OCI-M2 (cell line): Measurements from ENCODE around the gene TMEM185A.
"Not testable (repeated sequence)": the region's sequence is repeated elsewhere in the genome, so short reads cannot be mapped to it uniquely, and the experiment has no call there.

Experiments
- DNase-seq: peaks from one replicate; lab custom pipeline; 2025; ENCODE audit not compliant: unreplicated experiment; lab: John Stamatoyannopoulos, UW

TMEM185A gene

GRCh38 chrX:149628280-149628679, 3.3 kb downstream of the TMEM185A start:
- no peak for DNase-seq

- DNase-seq, result not testable (repeated sequence)
Measured at GRCh38 chrX:149626829-149627228, 4.8 kb downstream of the TMEM185A start.

GRCh38 chrX:149619662-149620061, 11.9 kb downstream of the TMEM185A start:
- DNase-seq, result not testable (repeated sequence)

- DNase-seq, result no peak
Measured at GRCh38 chrX:149618871-149619270, 12.7 kb downstream of the TMEM185A start.

GRCh38 chrX:149611623-149612175, 19.9 kb downstream of the TMEM185A start:
- no peak for DNase-seq

- DNase-seq, result no peak
Measured at GRCh38 chrX:149610511-149610910, 21.1 kb downstream of the TMEM185A start.

GRCh38 chrX:149607699-149608098, 23.9 kb downstream of the TMEM185A start:
- DNase-seq, result no peak

- DNase-seq, result not testable (repeated sequence)
Measured at GRCh38 chrX:149605248-149605885, 26.2 kb downstream of the TMEM185A start.

GRCh38 chrX:149598603-149599002, 33.0 kb downstream of the TMEM185A start:
- DNase-seq, result not testable (repeated sequence)

- DNase-seq, result not testable (repeated sequence)
Measured at GRCh38 chrX:149595943-149596342, 35.6 kb downstream of the TMEM185A start.

GRCh38 chrX:149595214-149595613, 36.4 kb downstream of the TMEM185A start, which contains the start of gene HSFX2:
Gene HSFX2, minus strand, starts transcription at chrX:149595314. Its CDS starts 614 bp downstream, at chrX:149594700.
- not testable (repeated sequence) for DNase-seq

GRCh38 chrX:149590993-149591392, 40.6 kb downstream of the TMEM185A start:
- DNase-seq, result not testable (repeated sequence)

- DNase-seq, result not testable (repeated sequence)
Measured at GRCh38 chrX:149587359-149587758, 44.2 kb downstream of the TMEM185A start, which contains the start of gene MAGEA9B. Gene MAGEA9B, minus strand, starts transcription at chrX:149587459. Its CDS starts 4,280 bp downstream, at chrX:149583179.

- not testable (repeated sequence) for DNase-seq
Measured at GRCh38 chrX:149585631-149586030, 46.0 kb downstream of the TMEM185A start.

- DNase-seq, result not testable (repeated sequence)
Measured at GRCh38 chrX:149573456-149573855, 58.1 kb downstream of the TMEM185A start.

- DNase-seq, result no peak
Measured at GRCh38 chrX:149572743-149573142, 58.8 kb downstream of the TMEM185A start.

GRCh38 chrX:149571770-149572169, 59.8 kb downstream of the TMEM185A start:
- DNase-seq, result no peak

GRCh38 chrX:149570668-149571067, 60.9 kb downstream of the TMEM185A start:
- no peak for DNase-seq

- no peak for DNase-seq
Measured at GRCh38 chrX:149569770-149570169, 61.8 kb downstream of the TMEM185A start.

GRCh38 chrX:149568701-149569296, 62.8 kb downstream of the TMEM185A start:
- DNase-seq, result no peak

- DNase-seq, result no peak
Measured at GRCh38 chrX:149567621-149568417, 63.8 kb downstream of the TMEM185A start.
